ENCODE data around the gene IFITM10.

The IFITM10 gene

GRCh38 chr11:1740786-1741530 lies 9.4 kb downstream of the IFITM10 start:
- DNase-seq (ENCODE audit: low read depth in 2 of 2): no peak

GRCh38 chr11:1739576-1739975 lies 10.8 kb downstream of the IFITM10 start:
- DNase-seq (ENCODE audit: low read depth in 2 of 2): no peak

- no peak for DNase-seq (ENCODE audit: low read depth in 2 of 2)
Measured at GRCh38 chr11:1738380-1738779, 12.0 kb downstream of the IFITM10 start.

- no peak for DNase-seq (ENCODE audit: low read depth in 2 of 2)
Measured at GRCh38 chr11:1737080-1737757, 13.2 kb downstream of the IFITM10 start.

- DNase-seq (ENCODE audit: low read depth in 2 of 2): no peak
Measured at GRCh38 chr11:1736447-1736992, 13.9 kb downstream of the IFITM10 start.

GRCh38 chr11:1735271-1735670 lies 15.1 kb downstream of the IFITM10 start:
- DNase-seq (ENCODE audit: low read depth in 2 of 2): no peak

- DNase-seq (ENCODE audit: low read depth in 2 of 2): no peak
Measured at GRCh38 chr11:1734641-1735081, 15.7 kb downstream of the IFITM10 start.

GRCh38 chr11:1733716-1734640 lies 16.4 kb downstream of the IFITM10 start:
- no peak for DNase-seq (ENCODE audit: low read depth in 2 of 2)

- DNase-seq (ENCODE audit: low read depth in 2 of 2): no peak
Measured at GRCh38 chr11:1733009-1733715, 17.2 kb downstream of the IFITM10 start.

GRCh38 chr11:1732418-1733008 lies 17.9 kb downstream of the IFITM10 start:
- no peak for DNase-seq (ENCODE audit: low read depth in 2 of 2)

- DNase-seq (ENCODE audit: low read depth in 2 of 2): no peak
Measured at GRCh38 chr11:1731451-1732059, 18.8 kb downstream of the IFITM10 start.

GRCh38 chr11:1730059-1730629 lies 20.3 kb downstream of the IFITM10 start:
- no peak for DNase-seq (ENCODE audit: low read depth in 2 of 2)

GRCh38 chr11:1729692-1730011 lies 20.7 kb downstream of the IFITM10 start:
- no peak for DNase-seq (ENCODE audit: low read depth in 2 of 2)

GRCh38 chr11:1728931-1729691 lies 21.3 kb downstream of the IFITM10 start:
- DNase-seq (ENCODE audit: low read depth in 2 of 2): no peak

GRCh38 chr11:1728301-1728700 lies 22.1 kb downstream of the IFITM10 start:
- DNase-seq (ENCODE audit: low read depth in 2 of 2): no peak

GRCh38 chr11:1727861-1728260 lies 22.5 kb downstream of the IFITM10 start:
- no peak for DNase-seq (ENCODE audit: low read depth in 2 of 2)

GRCh38 chr11:1727096-1727690 lies 23.2 kb downstream of the IFITM10 start:
- DNase-seq (ENCODE audit: low read depth in 2 of 2): no peak

- no peak for DNase-seq (ENCODE audit: low read depth in 2 of 2)
Measured at GRCh38 chr11:1719781-1720180, 30.6 kb downstream of the IFITM10 start.

- no peak for DNase-seq (ENCODE audit: low read depth in 2 of 2)
Measured at GRCh38 chr11:1718326-1718725, 32.1 kb downstream of the IFITM10 start.
